ENCODE data around the gene LYPD6B. TPM values are rescaled to one million over a fixed set of nuclear protein-coding genes. Genes with fewer than 3 reads are reported as not detected.

Gene LYPD6B
- total RNA-seq, 1 experiment from 2014 or later = 0.37 TPM

DNA sequence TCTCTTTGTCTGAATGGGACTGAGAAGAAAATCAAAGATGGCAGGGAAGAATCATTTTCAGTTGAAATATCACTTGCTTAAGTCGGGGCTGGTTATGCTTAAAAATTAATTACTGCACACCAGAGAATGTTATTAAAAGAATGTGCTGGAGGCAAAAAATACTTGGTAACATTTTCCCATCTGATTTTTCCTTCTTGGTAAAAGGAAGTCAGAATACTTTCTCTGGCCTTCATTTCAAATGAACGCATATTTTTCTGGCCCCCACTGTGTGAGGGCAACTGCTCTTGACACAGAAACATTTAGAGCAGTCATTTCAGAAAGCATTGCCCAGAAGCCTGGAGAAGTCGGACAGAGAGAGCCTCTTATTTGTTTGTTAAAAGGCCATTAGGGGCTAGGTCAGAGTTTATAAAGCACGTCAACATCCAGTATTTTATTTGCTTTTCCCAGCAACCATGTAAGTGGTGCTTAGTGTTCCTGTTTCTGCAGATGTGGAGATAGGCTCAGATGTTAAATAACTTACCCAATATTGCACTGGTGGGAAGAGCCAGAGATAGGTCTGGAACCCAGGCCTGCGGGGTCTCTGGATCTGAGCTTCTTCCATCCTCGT lies 32.9 kb upstream of the LYPD6B start:
- BruUV-seq (replicated peaks) = no TSS peak
- no peak for DNase-seq (ENCODE audit: unreplicated experiment)
- H3K27me3 Mint-ChIP-seq (ENCODE audit: insufficient read depth, unreplicated experiment) = peaks cover 35% of the 10 kb centered on the region
- H3K9me3 Mint-ChIP-seq (ENCODE audit: unreplicated experiment) = no peaks in the 10 kb centered on the region
- TF ChIP-seq, protein P1, sequence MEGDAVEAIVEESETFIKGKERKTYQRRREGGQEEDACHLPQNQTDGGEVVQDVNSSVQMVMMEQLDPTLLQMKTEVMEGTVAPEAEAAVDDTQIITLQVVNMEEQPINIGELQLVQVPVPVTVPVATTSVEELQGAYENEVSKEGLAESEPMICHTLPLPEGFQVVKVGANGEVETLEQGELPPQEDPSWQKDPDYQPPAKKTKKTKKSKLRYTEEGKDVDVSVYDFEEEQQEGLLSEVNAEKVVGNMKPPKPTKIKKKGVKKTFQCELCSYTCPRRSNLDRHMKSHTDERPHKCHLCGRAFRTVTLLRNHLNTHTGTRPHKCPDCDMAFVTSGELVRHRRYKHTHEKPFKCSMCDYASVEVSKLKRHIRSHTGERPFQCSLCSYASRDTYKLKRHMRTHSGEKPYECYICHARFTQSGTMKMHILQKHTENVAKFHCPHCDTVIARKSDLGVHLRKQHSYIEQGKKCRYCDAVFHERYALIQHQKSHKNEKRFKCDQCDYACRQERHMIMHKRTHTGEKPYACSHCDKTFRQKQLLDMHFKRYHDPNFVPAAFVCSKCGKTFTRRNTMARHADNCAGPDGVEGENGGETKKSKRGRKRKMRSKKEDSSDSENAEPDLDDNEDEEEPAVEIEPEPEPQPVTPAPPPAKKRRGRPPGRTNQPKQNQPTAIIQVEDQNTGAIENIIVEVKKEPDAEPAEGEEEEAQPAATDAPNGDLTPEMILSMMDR (IDR thresholded peaks at IDR 0.05; ENCODE audit: unreplicated experiment) = no peak
- ChIA-PET POLR2A (no interaction called here), CTCF (no interaction called here)
- H3K4me1 Mint-ChIP-seq (ENCODE audit: insufficient read depth, unreplicated experiment) = no peaks in the 10 kb centered on the region
- no peak overlapping the region for H3K27ac Mint-ChIP-seq (ENCODE audit: low read depth, unreplicated experiment)
- no peaks in the 10 kb centered on the region for H3K36me3 Mint-ChIP-seq (ENCODE audit: insufficient read depth, unreplicated experiment)
- H3K4me3 Mint-ChIP-seq (ENCODE audit: unreplicated experiment) = no peak overlapping the region
- intact Hi-C loops (cut with micrococcal nuclease) = no loop called here

DNA sequence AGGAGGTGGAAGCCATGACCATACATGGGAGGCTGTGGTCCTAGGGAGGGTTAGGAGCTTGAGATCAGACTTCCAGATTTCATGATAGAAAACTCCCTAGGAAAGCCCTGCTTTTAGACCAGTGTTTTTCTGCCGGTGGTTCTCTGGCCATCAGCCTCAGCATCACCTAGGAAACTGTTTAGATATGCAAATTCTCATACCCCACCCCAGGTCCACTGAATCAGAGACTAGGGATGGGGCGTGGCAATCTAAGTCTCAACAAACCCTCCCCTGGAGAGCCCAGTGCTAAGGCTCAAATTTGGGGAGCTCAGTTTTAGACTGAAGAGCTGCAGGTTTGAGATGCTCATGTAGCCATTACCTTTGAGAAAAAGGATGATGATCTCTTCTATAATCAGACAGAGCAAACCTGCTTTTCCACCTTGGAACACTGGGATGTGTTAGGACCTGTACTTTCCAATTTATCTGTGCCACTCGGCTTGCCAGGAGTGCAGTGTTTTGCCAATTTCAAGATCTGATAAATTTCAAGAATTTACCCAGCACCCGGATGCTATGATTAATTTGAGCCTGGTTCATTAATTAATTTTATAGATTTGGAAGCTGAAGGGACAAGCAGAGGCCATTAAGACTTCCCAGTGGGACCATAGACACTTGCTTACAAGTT lies 31.5 kb upstream of the LYPD6B start:
- ChIA-PET CTCF (interaction anchor here (0.6 to 3.6 kb wide), 6 partner anchors 11 to 307 kb away, joined by 3 to 33 read pairs (median 4); no protein-coding TSS in a partner anchor), POLR2A (interaction anchor here (0.8 kb wide), 1 partner anchor 1464 kb away, joined by 6 read pairs; no protein-coding TSS in a partner anchor)
- DNase-seq (ENCODE audit: unreplicated experiment) = no peak
- no TSS peak for BruUV-seq (replicated peaks)
- no peak overlapping the region for H3K4me3 Mint-ChIP-seq (ENCODE audit: unreplicated experiment)
- peaks cover 26% of the 10 kb centered on the region for H3K27me3 Mint-ChIP-seq (ENCODE audit: insufficient read depth, unreplicated experiment)
- no peak overlapping the region for H3K27ac Mint-ChIP-seq (ENCODE audit: low read depth, unreplicated experiment)
- no peaks in the 10 kb centered on the region for H3K9me3 Mint-ChIP-seq (ENCODE audit: unreplicated experiment)
- intact Hi-C loops (cut with micrococcal nuclease) = no loop called here
- TF ChIP-seq, protein P1 (IDR thresholded peaks at IDR 0.05; ENCODE audit: unreplicated experiment) = no peak
- no peaks in the 10 kb centered on the region for H3K36me3 Mint-ChIP-seq (ENCODE audit: insufficient read depth, unreplicated experiment)
- no peaks in the 10 kb centered on the region for H3K4me1 Mint-ChIP-seq (ENCODE audit: insufficient read depth, unreplicated experiment)

DNA sequence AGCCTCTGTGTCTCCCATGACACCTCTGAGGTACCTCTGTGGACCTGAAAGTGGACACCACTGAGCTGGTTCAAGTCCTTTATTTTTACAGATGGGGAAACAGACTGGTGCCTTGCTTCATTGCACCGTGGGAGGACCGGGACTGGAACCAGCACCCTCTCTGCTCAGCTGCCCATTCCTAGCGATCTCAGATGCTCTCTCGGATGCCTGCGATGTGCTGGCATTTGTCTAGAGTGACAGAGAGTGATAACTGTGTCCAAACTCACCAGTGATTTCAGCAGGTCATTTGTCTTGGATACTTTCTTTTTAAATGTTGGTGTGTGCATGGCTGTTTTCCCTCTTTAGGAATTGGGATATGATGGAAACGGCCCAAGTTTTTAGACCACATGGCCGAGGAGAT lies 30.1 kb upstream of the LYPD6B start:
- CTCF ChIA-PET = interaction anchor here (1.0 to 3.6 kb wide), 3 partner anchors 9 to 18 kb away, joined by 3 to 33 read pairs (median 5); no protein-coding TSS in a partner anchor
- POLR2A ChIA-PET = no interaction called here
- Mint-ChIP-seq H3K4me1 (ENCODE audit: insufficient read depth, unreplicated experiment) (no peaks in the 10 kb centered on the region), H3K27me3 (ENCODE audit: insufficient read depth, unreplicated experiment) (peaks cover 14% of the 10 kb centered on the region), H3K4me3 (ENCODE audit: unreplicated experiment) (no peak overlapping the region), H3K36me3 (ENCODE audit: insufficient read depth, unreplicated experiment) (no peaks in the 10 kb centered on the region), H3K9me3 (ENCODE audit: unreplicated experiment) (no peaks in the 10 kb centered on the region), H3K27ac (ENCODE audit: low read depth, unreplicated experiment) (no peak overlapping the region)
- no peak for DNase-seq (ENCODE audit: unreplicated experiment)
- intact Hi-C loops (cut with micrococcal nuclease) = no loop called here
- TF ChIP-seq, protein P1 (IDR thresholded peaks at IDR 0.05; ENCODE audit: unreplicated experiment) = no peak
- BruUV-seq (replicated peaks) = no TSS peak

DNA sequence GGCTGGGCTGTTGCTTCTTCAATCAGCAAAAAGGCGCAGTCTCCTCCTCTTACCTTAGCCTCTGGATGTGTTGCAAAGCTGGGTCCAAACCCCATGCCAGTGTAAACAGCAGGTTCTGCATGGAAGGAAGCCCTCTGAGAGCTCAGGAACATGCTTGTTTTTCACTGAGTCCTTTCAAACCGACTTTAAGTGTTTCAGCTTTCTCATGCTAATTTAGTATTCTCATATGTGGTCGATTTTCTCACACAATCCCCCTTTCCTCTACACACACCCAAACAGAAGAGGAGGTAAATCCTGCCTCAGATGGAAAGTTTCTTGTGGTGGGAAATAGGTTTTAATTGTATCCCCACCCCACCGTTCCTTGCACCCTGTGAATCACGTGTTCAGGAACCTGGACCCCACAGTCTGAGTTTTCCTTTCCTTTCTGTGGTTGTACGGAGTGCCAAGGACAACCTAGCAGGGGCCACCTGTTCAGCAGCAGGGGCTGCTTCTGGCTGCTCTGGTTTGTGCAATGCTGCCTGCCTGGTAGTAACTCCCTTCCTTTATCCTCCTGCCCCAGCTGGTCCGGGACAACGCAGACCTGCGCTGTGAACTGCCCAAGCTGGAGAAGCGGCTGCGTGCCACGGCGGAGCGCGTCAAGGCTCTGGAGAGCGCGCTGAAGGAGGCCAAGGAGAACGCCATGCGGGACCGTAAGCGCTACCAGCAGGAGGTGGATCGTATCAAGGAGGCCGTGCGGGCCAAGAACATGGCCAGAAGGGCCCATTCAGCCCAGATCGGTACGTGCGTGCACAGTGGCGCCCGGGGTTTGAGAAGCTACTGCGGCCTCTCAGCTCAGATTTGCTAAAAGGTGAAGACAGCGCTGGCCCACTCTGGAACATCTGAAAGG lies 28.7 kb upstream of the LYPD6B start:
- no peaks in the 10 kb centered on the region for H3K36me3 Mint-ChIP-seq (ENCODE audit: insufficient read depth, unreplicated experiment)
- CTCF ChIA-PET = interaction anchor here (1.1 to 3.6 kb wide), 4 partner anchors 8 to 564 kb away, joined by 3 to 33 read pairs (median 4); no protein-coding TSS in a partner anchor
- no peak overlapping the region for H3K4me3 Mint-ChIP-seq (ENCODE audit: unreplicated experiment)

More for the DNA sequence above, 28.7 kb upstream of the LYPD6B start:
- DNase-seq (ENCODE audit: unreplicated experiment) = no peak
- no peak overlapping the region for H3K27ac Mint-ChIP-seq (ENCODE audit: low read depth, unreplicated experiment)
- no peaks in the 10 kb centered on the region for H3K4me1 Mint-ChIP-seq (ENCODE audit: insufficient read depth, unreplicated experiment)
- BruUV-seq (replicated peaks) = no TSS peak
- POLR2A ChIA-PET = interaction anchor here (0.7 kb wide), 1 partner anchor 123 kb away, joined by 3 read pairs; no protein-coding TSS in a partner anchor
- H3K27me3 Mint-ChIP-seq (ENCODE audit: insufficient read depth, unreplicated experiment) = peaks cover 14% of the 10 kb centered on the region
- intact Hi-C loops (cut with micrococcal nuclease) = no loop called here
- TF ChIP-seq, protein P1 (IDR thresholded peaks at IDR 0.05; ENCODE audit: unreplicated experiment) = no peak
- H3K9me3 Mint-ChIP-seq (ENCODE audit: unreplicated experiment) = no peaks in the 10 kb centered on the region

All from MCF 10A (cell line).